ENCODE data around the gene TIMM13.

TIMM13 gene

GRCh38 chr19:2454962-2455850 is 27.8 kb upstream of the TIMM13 start:
- no peak for DNase-seq

GRCh38 chr19:2454199-2454961 is 27.0 kb upstream of the TIMM13 start:
- no peak for DNase-seq

GRCh38 chr19:2453431-2454025 is 26.1 kb upstream of the TIMM13 start:
- no peak for DNase-seq

- DNase-seq = no peak
These were observed 24.4 kb upstream of the TIMM13 start for GRCh38 chr19:2451741-2452140.

GRCh38 chr19:2451138-2451537 is 23.8 kb upstream of the TIMM13 start:
- no peak for DNase-seq

GRCh38 chr19:2449019-2449418 is 21.6 kb upstream of the TIMM13 start:
- DNase-seq = no peak

- no peak for DNase-seq
These were observed 19.0 kb upstream of the TIMM13 start for GRCh38 chr19:2446381-2446780.

GRCh38 chr19:2444251-2445002 is 17.0 kb upstream of the TIMM13 start:
- no peak for DNase-seq

GRCh38 chr19:2443785-2444182 is 16.4 kb upstream of the TIMM13 start:
- DNase-seq = no peak

- no peak for DNase-seq
These were observed 15.9 kb upstream of the TIMM13 start for GRCh38 chr19:2443116-2443784.

- DNase-seq = no peak
These were observed 13.8 kb upstream of the TIMM13 start for GRCh38 chr19:2441096-2441752.

- no peak for DNase-seq
These were observed 13.1 kb upstream of the TIMM13 start for GRCh38 chr19:2440515-2440914.

- no peak for DNase-seq
These were observed 10.8 kb upstream of the TIMM13 start for GRCh38 chr19:2438178-2438577.

GRCh38 chr19:2436926-2437325 is 9.5 kb upstream of the TIMM13 start:
- no peak for DNase-seq

GRCh38 chr19:2436384-2436783 is 9.0 kb upstream of the TIMM13 start:
- no peak for DNase-seq

- DNase-seq = no peak
These were observed 7.4 kb upstream of the TIMM13 start for GRCh38 chr19:2434721-2435265.

- DNase-seq = no peak
These were observed 6.9 kb upstream of the TIMM13 start for GRCh38 chr19:2434267-2434666.

- DNase-seq = no peak
These were observed 6.5 kb upstream of the TIMM13 start for GRCh38 chr19:2433854-2434253.

- no peak for DNase-seq
These were observed 4.9 kb upstream of the TIMM13 start for GRCh38 chr19:2432131-2432848.

GRCh38 chr19:2431318-2432055 is 4.1 kb upstream of the TIMM13 start:
- no peak for DNase-seq
